Bone marrow (tissue), 2 donors: ENCODE data around the gene CHST2.

ENCODE experiments used
- DNase-seq, 2 donors: peaks; one replicate each; lab custom pipeline; 2025; lab: John Stamatoyannopoulos, UW

Gene CHST2

GRCh38 chr3:143099210-143099609, 20.4 kb upstream of the CHST2 start:
- DNase-seq, result no peak

GRCh38 chr3:143099690-143100089, 19.9 kb upstream of the CHST2 start:
- no peak for DNase-seq

- no peak for DNase-seq
Measured at GRCh38 chr3:143100451-143100850, 19.1 kb upstream of the CHST2 start.

GRCh38 chr3:143101792-143102381, 17.7 kb upstream of the CHST2 start:
- no peak for DNase-seq

- DNase-seq, result no peak
Measured at GRCh38 chr3:143103652-143104051, 15.9 kb upstream of the CHST2 start.

GRCh38 chr3:143105170-143105569, 14.4 kb upstream of the CHST2 start:
- DNase-seq, result no peak

- no peak for DNase-seq
Measured at GRCh38 chr3:143109861-143110260, 9.7 kb upstream of the CHST2 start.

- DNase-seq, result no peak
Measured at GRCh38 chr3:143110371-143110770, 9.2 kb upstream of the CHST2 start.

GRCh38 chr3:143118630-143119008, 952 bp upstream of the CHST2 start:
- DNase-seq, result no peak

- DNase-seq, result peak in 1 of 2 donors; percentile 57
Measured at GRCh38 chr3:143119974-143120715, 574 bp downstream of the CHST2 start.

GRCh38 chr3:143120716-143121240, 1.2 kb downstream of the CHST2 start:
- peak in 1 of 2 donors; percentile 27 for DNase-seq

- DNase-seq, result no peak
Measured at GRCh38 chr3:143121241-143122088, 1.9 kb downstream of the CHST2 start.

- no peak for DNase-seq
Measured at GRCh38 chr3:143122089-143122430, 2.5 kb downstream of the CHST2 start.

- no peak for DNase-seq
Measured at GRCh38 chr3:143122608-143123352, 3.2 kb downstream of the CHST2 start.

- DNase-seq, result no peak
Measured at GRCh38 chr3:143123353-143123984, 3.9 kb downstream of the CHST2 start.

- no peak for DNase-seq
Measured at GRCh38 chr3:143124601-143125520, 5.3 kb downstream of the CHST2 start.

- no peak for DNase-seq
Measured at GRCh38 chr3:143127801-143128200, 8.2 kb downstream of the CHST2 start.

GRCh38 chr3:143128227-143128955, 8.8 kb downstream of the CHST2 start:
- DNase-seq, result no peak

GRCh38 chr3:143132246-143132980, 12.8 kb downstream of the CHST2 start:
- no peak for DNase-seq
